Astrocyte of the cerebellum (primary cell): Measurements from ENCODE around the gene GPN1.
A peak's percentile ranks its signal among the peaks of the same experiment; 100 is the strongest.
"Not testable (repeated sequence)": the region's sequence is repeated elsewhere in the genome, so short reads cannot be mapped to it uniquely, and the experiment has no call there.

Experiments used
- DNase-seq: peaks from one replicate; pipeline ENCODE4 v3.0.0-alpha.2; 2011; ENCODE audit warnings: low read depth
- H3K4me3 ChIP-seq: 2 replicates; pipeline ENCODE4 v1.5.1; 2011; ENCODE audit warnings: mild to moderate bottlenecking, low read depth, low read length, moderate library complexity
- in situ Hi-C: cut with HindIII; loops from 2 replicates; pipeline ENCODE4 v1.10.0; 2017; ENCODE audit warnings: low sequenced_read_pairs
- TF ChIP-seq, protein P1 (sequence below): IDR thresholded peaks from 2 replicates; pipeline ENCODE4 v1.5.1; 2012; ENCODE audit warnings: low read length, low read depth, moderate library complexity, mild to moderate bottlenecking; ENCODE audit errors: missing control alignments

The GPN1 gene

DNA sequence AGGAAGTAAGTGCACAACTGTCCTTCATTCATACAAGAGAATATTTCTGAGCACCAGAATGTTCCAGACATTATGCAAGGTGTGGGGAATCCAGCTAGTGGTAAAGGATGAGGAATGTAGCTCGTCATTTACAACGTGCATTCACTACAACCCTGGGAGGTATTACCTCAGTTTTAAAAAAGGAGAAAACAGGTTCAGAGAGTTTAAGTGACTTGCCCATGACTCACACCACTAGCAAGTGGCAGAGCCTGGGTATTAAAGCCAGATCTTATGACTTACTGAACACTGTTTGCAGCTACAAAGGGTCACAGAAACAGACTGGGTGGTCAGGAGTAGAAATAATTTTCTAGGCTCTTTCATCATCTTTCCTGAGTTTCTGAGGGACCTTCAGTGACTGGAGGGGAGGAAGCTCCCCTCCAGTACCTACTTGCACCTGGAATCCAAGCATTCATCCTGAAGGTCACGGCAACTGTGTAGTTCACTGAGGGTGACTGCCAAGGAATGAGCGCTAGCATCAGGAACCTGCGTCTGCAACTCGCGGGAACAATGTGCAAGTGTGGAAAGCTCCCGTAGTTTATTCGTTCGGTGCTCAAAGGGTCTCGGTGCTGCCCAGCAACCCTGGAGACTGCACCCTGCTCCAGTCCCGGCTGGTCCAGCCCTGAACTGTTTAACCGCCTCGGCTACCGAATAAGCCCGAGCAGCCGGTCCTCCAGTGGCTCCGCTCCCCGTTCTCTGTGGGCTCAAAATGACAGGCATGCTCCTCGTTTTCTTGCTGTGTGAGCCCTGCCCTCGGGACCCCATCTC is 685 bp upstream of the GPN1 start:
- peak overlapping the region; percentile 79 for H3K4me3 ChIP-seq
- DNase-seq, result peak; percentile 89
- TF ChIP-seq, protein P1, sequence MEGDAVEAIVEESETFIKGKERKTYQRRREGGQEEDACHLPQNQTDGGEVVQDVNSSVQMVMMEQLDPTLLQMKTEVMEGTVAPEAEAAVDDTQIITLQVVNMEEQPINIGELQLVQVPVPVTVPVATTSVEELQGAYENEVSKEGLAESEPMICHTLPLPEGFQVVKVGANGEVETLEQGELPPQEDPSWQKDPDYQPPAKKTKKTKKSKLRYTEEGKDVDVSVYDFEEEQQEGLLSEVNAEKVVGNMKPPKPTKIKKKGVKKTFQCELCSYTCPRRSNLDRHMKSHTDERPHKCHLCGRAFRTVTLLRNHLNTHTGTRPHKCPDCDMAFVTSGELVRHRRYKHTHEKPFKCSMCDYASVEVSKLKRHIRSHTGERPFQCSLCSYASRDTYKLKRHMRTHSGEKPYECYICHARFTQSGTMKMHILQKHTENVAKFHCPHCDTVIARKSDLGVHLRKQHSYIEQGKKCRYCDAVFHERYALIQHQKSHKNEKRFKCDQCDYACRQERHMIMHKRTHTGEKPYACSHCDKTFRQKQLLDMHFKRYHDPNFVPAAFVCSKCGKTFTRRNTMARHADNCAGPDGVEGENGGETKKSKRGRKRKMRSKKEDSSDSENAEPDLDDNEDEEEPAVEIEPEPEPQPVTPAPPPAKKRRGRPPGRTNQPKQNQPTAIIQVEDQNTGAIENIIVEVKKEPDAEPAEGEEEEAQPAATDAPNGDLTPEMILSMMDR, result no peak
- in situ Hi-C loops, result no loop called here

DNA sequence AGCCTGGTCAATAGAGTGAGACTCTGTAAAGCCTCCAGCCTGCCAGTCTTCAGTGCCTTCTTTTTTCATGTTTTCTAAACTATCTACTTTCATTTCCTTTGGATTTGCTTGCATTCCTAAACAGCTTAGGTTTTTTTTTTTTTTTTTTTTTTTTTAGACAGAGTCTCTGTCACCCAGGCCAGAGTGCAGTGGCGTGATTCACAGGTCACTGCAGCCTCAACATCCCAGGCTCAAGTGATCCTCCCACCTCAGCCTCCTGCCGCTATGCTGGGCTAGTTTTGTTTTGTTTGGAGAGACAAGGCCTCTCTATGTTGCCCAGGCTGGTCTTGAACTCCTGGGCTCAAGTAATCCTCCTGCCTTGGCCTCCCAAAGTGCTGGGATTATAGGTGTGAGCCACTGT is 1.4 kb downstream of the GPN1 start:
- H3K4me3 ChIP-seq, in situ Hi-C loops, DNase-seq: not testable (repeated sequence)

DNA sequence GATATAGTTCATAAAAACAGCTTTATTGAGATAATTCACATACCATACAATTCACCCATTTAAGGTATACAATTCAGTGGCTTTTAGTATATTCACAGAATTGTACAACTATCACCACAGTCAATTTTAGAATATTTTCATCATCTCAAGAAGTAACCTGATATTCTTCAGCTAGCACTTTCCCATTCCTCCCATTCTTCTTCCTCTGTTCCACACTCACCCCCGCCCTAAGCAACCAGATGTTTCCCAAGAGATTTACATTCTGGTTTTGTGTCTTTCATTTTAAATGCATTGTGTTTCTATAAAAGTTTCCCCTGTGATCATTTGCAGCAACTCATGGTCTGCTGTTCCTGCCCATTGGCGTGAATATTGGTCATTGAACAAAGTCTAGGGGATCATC is 5.4 kb downstream of the GPN1 start:
- TF ChIP-seq, protein P1, result no peak
- H3K4me3 ChIP-seq, result no peak overlapping the region
- in situ Hi-C loops, result no loop called here
- DNase-seq, result no peak

DNA sequence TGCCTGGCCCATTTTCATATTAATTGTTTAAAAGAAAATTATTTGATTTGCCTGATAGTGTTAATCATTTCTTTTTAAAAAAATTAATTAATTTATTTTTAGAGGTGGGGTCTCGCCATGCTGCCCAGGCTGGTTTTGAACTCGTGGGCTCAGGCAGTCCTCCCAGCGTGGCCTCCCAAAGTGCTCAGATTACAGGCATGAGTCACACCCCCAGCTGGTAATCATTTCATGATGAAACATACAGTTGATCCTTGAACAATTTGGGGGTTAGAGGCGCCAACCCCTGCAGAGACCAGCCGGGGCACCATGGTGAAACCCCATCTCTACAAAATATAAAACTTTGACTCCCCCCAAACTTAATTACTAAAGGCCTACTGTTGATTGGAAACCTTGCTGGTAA is 7.9 kb downstream of the GPN1 start:
- DNase-seq, result no peak
- TF ChIP-seq, protein P1, result no peak
- H3K4me3 ChIP-seq, result no peak overlapping the region
- in situ Hi-C loops, result no loop called here

DNA sequence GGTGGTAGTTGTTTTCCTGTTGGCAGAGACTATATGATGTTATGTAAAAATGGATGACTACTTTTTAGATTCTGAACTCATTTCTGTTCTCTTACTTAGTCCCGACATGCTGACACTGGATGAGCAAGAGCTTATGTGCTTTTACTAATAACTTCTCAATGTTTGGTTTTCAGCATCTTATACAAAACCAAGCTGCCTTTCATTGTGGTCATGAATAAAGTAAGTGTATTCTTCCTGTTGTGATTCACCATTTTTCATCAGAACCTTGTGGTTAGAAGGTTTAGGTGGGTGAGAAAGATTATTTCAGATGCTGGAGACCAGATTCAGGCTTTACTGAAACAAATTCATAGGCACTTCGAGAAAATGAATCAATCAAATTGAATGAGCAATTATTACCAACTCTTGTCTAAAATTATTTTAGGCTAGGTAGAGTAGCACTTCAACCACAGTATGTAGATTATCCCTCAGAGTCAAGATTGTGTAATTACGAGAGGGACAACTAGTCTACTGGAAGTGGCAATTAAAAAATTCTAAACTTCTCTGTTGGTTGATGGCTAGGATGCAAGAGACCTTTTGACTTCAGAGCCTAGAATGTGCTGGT is 9.3 kb downstream of the GPN1 start:
- H3K4me3 ChIP-seq, result no peak overlapping the region
- in situ Hi-C loops, result no loop called here
- TF ChIP-seq, protein P1, result no peak
- peak; percentile 80 for DNase-seq

DNA sequence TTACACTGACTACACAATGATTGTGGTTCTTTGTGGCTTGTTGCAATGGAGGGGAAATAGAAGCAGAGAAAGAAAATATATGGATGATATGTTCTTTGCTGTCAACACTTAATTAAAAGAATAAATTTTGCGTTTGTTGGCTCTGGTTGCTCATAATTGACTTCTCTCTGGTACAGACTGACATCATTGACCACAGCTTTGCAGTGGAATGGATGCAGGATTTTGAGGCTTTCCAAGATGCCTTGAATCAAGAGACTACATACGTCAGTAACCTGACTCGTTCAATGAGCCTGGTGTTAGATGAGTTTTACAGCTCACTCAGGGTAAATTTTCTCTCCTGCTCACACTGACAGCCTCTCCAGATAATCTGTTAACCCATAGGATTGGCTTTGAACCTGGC is 9.9 kb downstream of the GPN1 start:
- TF ChIP-seq, protein P1, result no peak
- in situ Hi-C loops, result no loop called here
- DNase-seq, result peak; percentile 90

DNA sequence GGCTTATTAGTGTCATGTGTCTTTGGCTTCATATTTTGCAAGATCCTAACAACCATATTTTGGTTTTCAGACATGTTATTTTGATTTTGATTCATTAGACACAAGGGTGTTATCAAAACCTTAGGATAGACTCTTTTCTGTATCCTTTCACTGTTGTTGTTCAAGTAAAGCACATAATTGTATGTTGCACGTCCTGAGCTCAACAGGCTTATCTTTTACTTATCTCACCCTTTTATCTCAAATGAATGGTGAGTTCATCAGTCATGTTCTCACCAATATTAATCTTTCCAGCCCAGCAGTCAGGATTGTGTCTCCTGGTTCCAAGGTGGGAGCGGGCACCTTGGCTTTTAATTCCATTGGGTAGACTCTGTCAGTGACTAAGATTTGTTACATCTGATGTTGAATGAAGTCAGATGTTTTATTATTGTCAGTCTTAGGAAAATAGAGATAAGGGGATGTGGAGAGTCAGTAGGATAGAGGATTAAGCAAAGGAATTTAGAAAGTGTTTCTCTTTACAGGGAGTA is 11.9 kb downstream of the GPN1 start:
- no peak overlapping the region for H3K4me3 ChIP-seq
- DNase-seq, result no peak
- TF ChIP-seq, protein P1, result no peak
- in situ Hi-C loops, result no loop called here

More for the DNA sequence above, 9.9 kb downstream of the GPN1 start:
- H3K4me3 ChIP-seq, result no peak overlapping the region
